Smooth muscle cell (in vitro differentiated cells): Measurements from ENCODE around the gene TNFSF4. TPM values are rescaled to one million over a fixed set of nuclear protein-coding genes. Genes with fewer than 3 reads are reported as not detected.
A peak's percentile ranks its signal among the peaks of the same experiment; 100 is the strongest.

Source experiments
- DNase-seq: peaks from one replicate; lab custom pipeline; 2025; ENCODE audit not compliant: unreplicated experiment; lab: John Stamatoyannopoulos, UW
- H2AFZ ChIP-seq: fragments of 200-600 bp; sonication (generic); 2 replicates; pipeline ENCODE4 v1.6.0; 2016; ENCODE audit warnings: antibody characterized with exemption, low read depth, mild to moderate bottlenecking
- H3F3A ChIP-seq: fragments of 200-600 bp; sonication (generic); 2 replicates; pipeline ENCODE4 v1.6.0; 2017; ENCODE audit warnings: antibody characterized with exemption, low read depth
- H3K27ac ChIP-seq: fragments of 200-600 bp; sonication (generic); 2 replicates; pipeline ENCODE4 v1.5.1; 2016; ENCODE audit warnings: low read depth, mild to moderate bottlenecking
- H3K27me3 ChIP-seq: fragments of 200-600 bp; sonication (generic); 2 replicates; pipeline ENCODE4 v1.6.1; 2016; ENCODE audit warnings: low read depth, mild to moderate bottlenecking
- H3K36me3 ChIP-seq: fragments of 200-600 bp; sonication (generic); 2 replicates; pipeline ENCODE4 v1.5.1; 2016; ENCODE audit warnings: low read depth
- H3K4me1 ChIP-seq: fragments of 200-600 bp; sonication (generic); 2 replicates; pipeline ENCODE4 v1.5.1; 2016; ENCODE audit warnings: low read depth
- H3K4me2 ChIP-seq: fragments of 200-600 bp; sonication (generic); 2 replicates; pipeline ENCODE4 v1.6.0; 2016; ENCODE audit warnings: mild to moderate bottlenecking
- H3K4me3 ChIP-seq: fragments of 200-600 bp; sonication (generic); 2 replicates; pipeline ENCODE4 v1.5.1; 2016; ENCODE audit warnings: mild to moderate bottlenecking
- H3K79me2 ChIP-seq: fragments of 200-600 bp; sonication (generic); 2 replicates; pipeline ENCODE4 v1.6.0; 2016; ENCODE audit warnings: low read depth, mild to moderate bottlenecking
- H3K9ac ChIP-seq: fragments of 200-600 bp; sonication (generic); 2 replicates; pipeline ENCODE4 v1.6.0; 2016; ENCODE audit warnings: low read depth
- H3K9me3 ChIP-seq: fragments of 200-600 bp; sonication (generic); replicated peaks from 2 replicates; pipeline ENCODE4 v1.5.1; 2016; ENCODE audit warnings: low read depth
- H4K20me1 ChIP-seq: fragments of 200-600 bp; sonication (generic); 2 replicates; pipeline ENCODE4 v1.6.0; 2016; ENCODE audit warnings: low read depth
- WGBS: methylation state at CpG from one replicate; pipeline ENCODE4 v1.1.7; 2016; ENCODE audit warnings: low lambda C conversion rate; 5-methylcytosine and 5-hydroxymethylcytosine counted together
- polyA plus RNA-seq: library from polyadenylated mRNA; unstranded; fragments of >200 nt; fragmentation: Nextera tagmentation; extraction: Ambion mirVana; gene quantifications from 2 replicates; pipeline ENCODE4 v1.2.1, GENCODE V29; 2016
- total RNA-seq: library from RNA; depleted of rRNA; stranded (reverse); fragments of >200 nt; gene quantifications from 2 replicates; pipeline ENCODE4 v1.2.3, GENCODE V29; 2014
- TF ChIP-seq, protein P1 (sequence below): fragments of 200-600 bp; sonication (generic); IDR thresholded peaks from 2 replicates; pipeline ENCODE4 v1.5.1; 2017; ENCODE audit warnings: borderline replicate concordance, mild to moderate bottlenecking, antibody characterized with exemption; ENCODE audit not compliant: insufficient read depth, poor library complexity, severe bottlenecking

The TNFSF4 gene
- 4.5 and 5.6 TPM in 2 replicates for total RNA-seq
- polyA plus RNA-seq, result 1.0 and 2.1 TPM in 2 replicates

DNA sequence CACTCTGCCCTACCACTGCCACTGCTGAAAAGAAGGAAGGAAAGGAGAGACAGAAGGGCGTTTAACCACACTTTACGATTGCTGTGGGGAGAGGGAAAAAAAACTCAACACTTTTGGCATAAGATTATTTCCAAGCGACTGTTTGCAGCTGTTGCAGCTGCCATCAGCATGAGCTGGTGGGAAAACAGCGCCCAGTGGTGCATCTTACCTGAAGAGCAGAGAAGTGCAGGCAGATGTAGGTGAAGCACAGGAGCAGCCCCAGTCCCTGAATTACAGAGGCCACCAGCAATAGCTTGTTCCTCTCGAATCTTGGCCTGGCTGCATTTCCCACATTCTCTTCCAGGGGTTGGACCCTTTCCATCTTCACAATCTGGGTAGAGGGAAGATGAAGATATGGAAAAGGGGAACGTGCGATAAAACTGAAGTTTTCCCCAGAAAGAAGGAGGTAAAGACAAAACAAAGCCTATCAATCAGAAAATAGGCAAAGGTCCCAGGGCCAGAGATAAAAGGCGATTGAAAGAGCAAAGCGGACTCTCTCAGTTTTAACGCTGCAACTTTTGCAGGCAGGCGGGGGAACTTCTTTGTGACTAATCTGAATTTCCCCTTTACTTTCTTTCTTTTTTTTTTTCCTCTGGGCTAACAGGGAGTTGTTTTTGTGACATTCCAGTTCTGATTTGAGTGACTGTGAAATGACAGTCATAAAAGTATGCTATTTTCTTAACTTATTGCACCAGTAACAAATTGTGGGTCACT is at the start of gene TNFSF4:
Gene TNFSF4, minus strand, starts transcription at position 516 of the 753 bp plus-strand sequence. Its CDS starts 155 bp downstream, at position 361.
- H3K4me3 ChIP-seq, result no peak within 1 kb of the TSS
- no peak within 1 kb of the TSS for H2AFZ ChIP-seq
- peak within 1 kb of the TSS; percentile 59 for H3K4me2 ChIP-seq
- H3K36me3 ChIP-seq, result no peaks in the 10 kb centered on the region
- H3K4me1 ChIP-seq, result peaks cover 6% of the 10 kb centered on the region
- no peaks in the 10 kb centered on the region for H3K27me3 ChIP-seq
- H4K20me1 ChIP-seq, result no peaks in the 10 kb centered on the region
- WGBS, result 68% methylated on average over 11 of the region's 11 CpGs
- H3F3A ChIP-seq, result no peaks in the 10 kb centered on the region
- H3K9ac ChIP-seq, result no peak within 1 kb of the TSS
- no peaks in the 10 kb centered on the region for H3K79me2 ChIP-seq
- DNase-seq, result no peak
- no peaks in the 10 kb centered on the region for H3K9me3 ChIP-seq
- TF ChIP-seq, protein P1, sequence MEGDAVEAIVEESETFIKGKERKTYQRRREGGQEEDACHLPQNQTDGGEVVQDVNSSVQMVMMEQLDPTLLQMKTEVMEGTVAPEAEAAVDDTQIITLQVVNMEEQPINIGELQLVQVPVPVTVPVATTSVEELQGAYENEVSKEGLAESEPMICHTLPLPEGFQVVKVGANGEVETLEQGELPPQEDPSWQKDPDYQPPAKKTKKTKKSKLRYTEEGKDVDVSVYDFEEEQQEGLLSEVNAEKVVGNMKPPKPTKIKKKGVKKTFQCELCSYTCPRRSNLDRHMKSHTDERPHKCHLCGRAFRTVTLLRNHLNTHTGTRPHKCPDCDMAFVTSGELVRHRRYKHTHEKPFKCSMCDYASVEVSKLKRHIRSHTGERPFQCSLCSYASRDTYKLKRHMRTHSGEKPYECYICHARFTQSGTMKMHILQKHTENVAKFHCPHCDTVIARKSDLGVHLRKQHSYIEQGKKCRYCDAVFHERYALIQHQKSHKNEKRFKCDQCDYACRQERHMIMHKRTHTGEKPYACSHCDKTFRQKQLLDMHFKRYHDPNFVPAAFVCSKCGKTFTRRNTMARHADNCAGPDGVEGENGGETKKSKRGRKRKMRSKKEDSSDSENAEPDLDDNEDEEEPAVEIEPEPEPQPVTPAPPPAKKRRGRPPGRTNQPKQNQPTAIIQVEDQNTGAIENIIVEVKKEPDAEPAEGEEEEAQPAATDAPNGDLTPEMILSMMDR, result no peak
- H3K27ac ChIP-seq, result no peak within 1 kb of the TSS

DNA sequence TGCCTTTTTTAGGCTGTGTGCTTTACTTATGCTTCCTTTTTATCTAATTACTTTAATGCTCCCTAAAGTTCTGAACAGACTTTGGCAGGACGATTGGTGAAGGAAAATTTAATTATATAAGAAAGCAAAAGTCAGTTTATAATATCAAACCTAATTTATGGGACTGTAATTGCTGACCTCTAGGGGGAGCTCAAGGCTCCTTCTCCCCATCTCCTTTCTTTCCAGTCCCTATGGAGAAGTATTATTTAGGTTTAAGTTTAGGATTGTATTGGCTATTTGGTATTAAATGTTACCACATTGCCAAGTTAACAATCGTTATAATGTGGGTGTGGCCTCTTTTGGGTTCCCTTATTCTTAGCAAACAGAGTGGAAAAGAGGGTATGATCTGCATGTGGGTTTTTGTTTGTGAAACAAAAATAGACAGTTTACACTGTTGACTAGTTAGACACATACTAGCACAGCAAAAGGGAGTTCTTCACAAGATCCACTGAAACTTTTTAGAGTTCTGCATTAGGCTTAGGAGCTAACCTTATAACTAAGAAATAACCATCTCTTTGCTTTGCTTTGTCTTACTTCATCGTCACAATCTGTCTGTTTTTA is 48.2 kb upstream of the TNFSF4 start:
- no peak overlapping the region for H3K9ac ChIP-seq
- H4K20me1 ChIP-seq, result no peaks in the 10 kb centered on the region
- H3K9me3 ChIP-seq, result no peaks in the 10 kb centered on the region
- no peaks in the 10 kb centered on the region for H3K79me2 ChIP-seq
- DNase-seq, result no peak
- no peak overlapping the region for H3K27ac ChIP-seq
- 38% methylated on average over 3 of the region's 3 CpGs for WGBS
- no peak overlapping the region for H2AFZ ChIP-seq
- H3K36me3 ChIP-seq, result no peaks in the 10 kb centered on the region
- H3K4me2 ChIP-seq, result no peak overlapping the region
- H3K27me3 ChIP-seq, result no peaks in the 10 kb centered on the region
- TF ChIP-seq, protein P1, result peak; percentile 79
- peaks cover 8% of the 10 kb centered on the region for H3K4me1 ChIP-seq
- H3F3A ChIP-seq, result no peaks in the 10 kb centered on the region
- no peak overlapping the region for H3K4me3 ChIP-seq

GRCh38 chr1:173253046-173253445 is 45.9 kb upstream of the TNFSF4 start:
- Histone ChIP-seq H3K4me2 (peak overlapping the region; percentile 47), H3K36me3 (no peaks in the 10 kb centered on the region), H3K27ac (peak overlapping the region; percentile 14), H3K9ac (no peak overlapping the region), H3F3A (no peaks in the 10 kb centered on the region), H3K4me3 (no peak overlapping the region), H3K27me3 (no peaks in the 10 kb centered on the region), H3K4me1 (peaks cover 8% of the 10 kb centered on the region), H3K9me3 (no peaks in the 10 kb centered on the region), H2AFZ (no peak overlapping the region), H3K79me2 (no peaks in the 10 kb centered on the region), H4K20me1 (no peaks in the 10 kb centered on the region)
- no peak for DNase-seq
- TF ChIP-seq, protein P1, result no peak
- WGBS, result 50% methylated on average over 3 of the region's 3 CpGs
